Upper lobe of left lung (tissue), 6 donors: Measurements from ENCODE around the gene PPP1R14B. TPM values are rescaled to one million over a fixed set of nuclear protein-coding genes. Genes with fewer than 3 reads are reported as not detected.

Experiments used
- ATAC-seq, 2 donors: fragments of 200-7000 bp; cut with Tn5 transposase; one replicate each; pipeline ENCODE4 v1.9.1; 2022; ENCODE audit warnings: mild to moderate bottlenecking in 2 of 2, moderate library complexity in 2 of 2; ENCODE audit not compliant: low FRiP score in 2 of 2
- DNase-seq, 2 donors: peaks; one replicate each; pipeline ENCODE4 v3.0.0-alpha.2; 2019 to 2020
- H3K27ac ChIP-seq, 4 donors: fragments of 200-600 bp; sonication (generic); one replicate each; pipeline ENCODE4 v1.5.1; 2016 to 2019
- H3K27me3 ChIP-seq, 4 donors: fragments of 200-600 bp; sonication (generic); one replicate each; pipeline ENCODE4 v1.5.1; 2017 to 2019
- H3K36me3 ChIP-seq, 4 donors: fragments of 200-600 bp; sonication (generic); one replicate each; pipeline ENCODE4 v1.5.1; 2016 to 2019
- H3K4me1 ChIP-seq, 4 donors: fragments of 200-600 bp; sonication (generic); one replicate each; pipeline ENCODE4 v1.5.1; 2018 to 2019
- H3K4me3 ChIP-seq, 4 donors: fragments of 200-600 bp; sonication (generic); one replicate each; pipeline ENCODE4 v1.5.1; 2017 to 2019; ENCODE audit warnings: mild to moderate bottlenecking in 2 of 4, moderate library complexity in 1 of 4
- H3K9me3 ChIP-seq, 4 donors: fragments of 200-600 bp; sonication (generic); one replicate each; pipeline ENCODE4 v1.5.1; 2018 to 2019
- EP300 ChIP-seq, 4 donors: sonication (generic); formaldehyde crosslinking; IDR thresholded peaks; one replicate each; pipeline ENCODE4 v1.5.1; 2017; ENCODE audit warnings: antibody characterized with exemption in 4 of 4, control low read depth in 2 of 4
- POLR2A ChIP-seq, 4 donors: fragments of 450-650 bp; IDR thresholded peaks; one replicate each; pipeline ENCODE4 v1.5.1; 2016 to 2017; ENCODE audit warnings: antibody characterized with exemption in 4 of 4, mild to moderate bottlenecking in 2 of 4
- POLR2AphosphoS5 ChIP-seq, 2 donors: sonication (generic); formaldehyde crosslinking; IDR thresholded peaks; one replicate each; pipeline ENCODE4 v1.5.1; 2017; ENCODE audit warnings: antibody characterized with exemption in 2 of 2
- WGBS, 2 donors: methylation state at CpG; one replicate each; pipeline ENCODE4 v1.1.5; 2017 to 2018; 5-methylcytosine and 5-hydroxymethylcytosine counted together
- total RNA-seq, 6 donors: library from RNA; depleted of rRNA in 4 of 6; stranded (reverse); fragments of >200 nt in 4 of 6; gene quantifications; one replicate each; pipeline versions ENCODE4 v1.1.0 to v1.2.1, GENCODE V29; 2016 to 2021
- TF ChIP-seq, protein P1 (sequence below), 6 experiments: fragments of 450-650 bp in 4 of 6; fragments of 200-600 bp in 2 of 6; sonication (generic) in 2 of 6; IDR thresholded peaks; one replicate each; pipeline ENCODE4 v1.5.1; 2016 to 2019; ENCODE audit warnings: antibody characterized with exemption in 6 of 6
- donor health status: DM: no; HTN: no; CAD: no; lungs with moderate emphysema.
- donor health status: DM: no; HTN: yes; CAD: no; lungs with severe emphysema.

The PPP1R14B gene
- total RNA-seq, 6 donors from 2014 or later = 51.4 to 118 (median 60.3) TPM

DNA sequence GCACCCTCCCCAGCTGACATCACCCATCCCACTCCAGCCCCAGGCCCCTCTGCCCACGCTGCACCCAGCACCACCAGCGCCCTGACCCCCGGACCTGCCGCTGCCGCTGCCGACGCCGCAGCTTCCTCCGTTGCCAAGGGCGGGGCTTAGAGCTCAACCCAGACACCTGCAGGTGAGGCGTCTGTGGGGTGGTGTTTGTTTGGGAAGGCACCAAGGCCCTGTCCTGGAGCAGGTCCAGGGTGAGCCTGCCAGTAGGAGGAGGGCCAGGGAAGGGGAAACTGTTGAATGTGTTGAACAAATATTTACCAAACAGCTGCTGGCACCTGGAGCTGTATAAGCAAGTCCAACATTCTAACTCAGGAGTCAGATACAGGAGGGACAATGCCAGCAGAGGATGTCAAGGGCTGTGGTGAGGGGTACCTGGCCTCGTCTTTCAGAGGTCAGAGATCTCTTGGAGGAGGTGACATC lies 9.2 kb downstream of the PPP1R14B start:
- DNase-seq (peak; percentile 78 to 87), ATAC-seq (no peak)
- Histone ChIP-seq H3K9me3 (no peaks in the 10 kb centered on the region), H3K27me3 (no peaks in the 10 kb centered on the region), H3K4me3 (no peak overlapping the region), H3K36me3 (peaks cover 0 to 19% (median 7%) of the 10 kb centered on the region in 4 donors), H3K27ac (peak overlapping the region; percentile 74 to 99 (median 96)), H3K4me1 (peaks cover 54 to 76% (median 57%) of the 10 kb centered on the region in 4 donors)
- peak in 1 of 4 donors; percentile 33 for TF ChIP-seq POLR2A (IDR thresholded peaks at IDR 0.05)
- no peak for TF ChIP-seq EP300 (IDR thresholded peaks at IDR 0.05)
- TF ChIP-seq, protein P1, sequence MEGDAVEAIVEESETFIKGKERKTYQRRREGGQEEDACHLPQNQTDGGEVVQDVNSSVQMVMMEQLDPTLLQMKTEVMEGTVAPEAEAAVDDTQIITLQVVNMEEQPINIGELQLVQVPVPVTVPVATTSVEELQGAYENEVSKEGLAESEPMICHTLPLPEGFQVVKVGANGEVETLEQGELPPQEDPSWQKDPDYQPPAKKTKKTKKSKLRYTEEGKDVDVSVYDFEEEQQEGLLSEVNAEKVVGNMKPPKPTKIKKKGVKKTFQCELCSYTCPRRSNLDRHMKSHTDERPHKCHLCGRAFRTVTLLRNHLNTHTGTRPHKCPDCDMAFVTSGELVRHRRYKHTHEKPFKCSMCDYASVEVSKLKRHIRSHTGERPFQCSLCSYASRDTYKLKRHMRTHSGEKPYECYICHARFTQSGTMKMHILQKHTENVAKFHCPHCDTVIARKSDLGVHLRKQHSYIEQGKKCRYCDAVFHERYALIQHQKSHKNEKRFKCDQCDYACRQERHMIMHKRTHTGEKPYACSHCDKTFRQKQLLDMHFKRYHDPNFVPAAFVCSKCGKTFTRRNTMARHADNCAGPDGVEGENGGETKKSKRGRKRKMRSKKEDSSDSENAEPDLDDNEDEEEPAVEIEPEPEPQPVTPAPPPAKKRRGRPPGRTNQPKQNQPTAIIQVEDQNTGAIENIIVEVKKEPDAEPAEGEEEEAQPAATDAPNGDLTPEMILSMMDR (IDR thresholded peaks at IDR 0.05) = no peak
- TF ChIP-seq POLR2AphosphoS5 (IDR thresholded peaks at IDR 0.05) = peak; percentile 18 to 40
- WGBS, 2 donors = 56 to 82% methylated on average over 12 of the region's 12 CpGs

DNA sequence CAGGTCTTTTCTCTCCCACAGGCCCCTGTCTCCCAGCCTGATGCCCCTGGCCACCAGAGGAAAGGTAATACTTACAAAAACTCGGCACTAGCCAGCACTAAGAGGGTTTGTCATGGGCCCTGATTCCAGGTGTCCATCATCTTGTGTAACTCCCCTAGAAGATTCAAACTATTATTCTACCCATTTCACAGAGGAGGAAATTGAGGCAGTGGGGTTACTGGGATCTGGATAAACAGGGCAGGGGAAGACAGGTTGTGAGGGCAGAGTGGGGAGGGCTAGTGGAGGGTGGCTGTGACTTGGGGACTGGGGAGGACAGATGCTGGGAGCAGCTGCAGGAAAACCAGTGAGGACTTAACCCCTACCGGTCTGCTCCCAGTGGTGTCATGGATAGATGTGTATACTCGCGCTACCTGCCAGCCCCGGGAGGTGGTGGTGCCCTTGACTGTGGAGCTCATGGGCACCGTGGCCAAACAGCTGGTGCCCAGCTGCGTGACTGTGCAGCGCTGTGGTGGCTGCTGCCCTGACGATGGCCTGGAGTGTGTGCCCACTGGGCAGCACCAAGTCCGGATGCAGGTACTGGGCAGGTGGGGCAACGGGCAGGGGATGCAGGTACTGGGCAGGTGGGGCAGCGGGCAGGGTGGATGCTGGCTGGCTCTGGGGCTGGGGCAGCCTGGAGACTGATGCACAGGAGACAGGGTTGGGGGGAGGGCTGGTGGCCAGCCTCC lies 11.1 kb downstream of the PPP1R14B start:
- Histone ChIP-seq H3K27ac (peak overlapping the region; percentile 28 to 91 (median 78)), H3K27me3 (no peaks in the 10 kb centered on the region), H3K36me3 (peaks cover 0 to 19% (median 7%) of the 10 kb centered on the region in 4 donors), H3K4me3 (peak overlapping the region; percentile 66 to 94 (median 84)), H3K9me3 (no peaks in the 10 kb centered on the region), H3K4me1 (peaks cover 56 to 84% (median 64%) of the 10 kb centered on the region in 4 donors)
- ATAC-seq (no peak), DNase-seq (peak in 1 of 2 donors; percentile 65)
- WGBS, 2 donors = 85 to 94% methylated on average over 6 to 12 of the region's 12 CpGs
- TF ChIP-seq POLR2AphosphoS5 (IDR thresholded peaks at IDR 0.05) (no peak), POLR2A (IDR thresholded peaks at IDR 0.05) (no peak), EP300 (IDR thresholded peaks at IDR 0.05) (no peak)
- TF ChIP-seq, protein P1 (IDR thresholded peaks at IDR 0.05) = no peak

DNA sequence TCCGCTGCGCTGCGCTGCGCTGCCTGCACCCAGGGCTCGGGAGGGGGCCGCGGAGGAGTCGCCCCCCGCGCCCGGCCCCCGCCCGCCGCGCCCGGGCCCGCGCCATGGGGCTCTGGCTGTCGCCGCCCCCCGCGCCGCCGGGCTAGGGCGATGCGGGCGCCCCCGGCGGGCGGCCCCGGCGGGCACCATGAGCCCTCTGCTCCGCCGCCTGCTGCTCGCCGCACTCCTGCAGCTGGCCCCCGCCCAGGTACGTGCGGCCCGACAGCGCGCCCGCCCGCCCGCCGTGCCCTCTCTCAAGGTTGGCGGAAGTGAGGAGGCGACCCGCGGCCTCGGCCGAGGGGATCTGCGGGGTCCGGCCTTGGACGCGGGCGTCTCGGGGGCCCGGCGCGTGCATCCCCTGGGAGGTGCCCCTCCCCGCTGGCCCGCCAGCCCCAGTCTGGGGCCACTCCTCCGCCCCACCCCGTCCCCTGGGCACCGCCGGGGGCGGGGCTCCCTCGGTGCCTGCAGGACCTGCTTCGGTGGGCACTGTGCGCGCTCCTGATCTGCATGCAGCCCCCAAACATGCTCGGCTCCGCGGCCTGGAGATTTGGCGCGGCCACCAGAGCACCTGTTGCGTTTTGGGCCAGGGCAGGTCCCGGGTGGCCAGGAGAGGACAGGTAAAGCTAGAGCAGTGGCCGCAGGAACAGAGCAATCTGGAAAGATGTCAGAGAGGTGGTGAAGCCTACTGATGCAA lies 11.9 kb downstream of the PPP1R14B start:
- ATAC-seq (peak in 1 of 2 donors; percentile 32), DNase-seq (peak; percentile 68 to 92)
- Histone ChIP-seq H3K27ac (peak overlapping the region; percentile 69 to 91 (median 78)), H3K9me3 (no peaks in the 10 kb centered on the region), H3K4me1 (peaks cover 52 to 79% (median 59%) of the 10 kb centered on the region in 4 donors), H3K4me3 (peak overlapping the region; percentile 66 to 94 (median 84)), H3K27me3 (no peaks in the 10 kb centered on the region), H3K36me3 (peaks cover 0 to 19% (median 7%) of the 10 kb centered on the region in 4 donors)
- TF ChIP-seq POLR2AphosphoS5 (IDR thresholded peaks at IDR 0.05) (peak in 1 of 2 donors; percentile 53), POLR2A (IDR thresholded peaks at IDR 0.05) (peak in 1 of 4 donors; percentile 69), EP300 (IDR thresholded peaks at IDR 0.05) (no peak)
- TF ChIP-seq, protein P1 (IDR thresholded peaks at IDR 0.05) = peak in 3 of 6 experiments; percentile 7 to 55 (median 20)
- 7 to 38% methylated on average over 3 to 12 of the region's 80 CpGs for WGBS, 2 donors

- ATAC-seq (peak in 1 of 2 donors; percentile 83), DNase-seq (peak; percentile 84 to 95)
- Histone ChIP-seq H3K27me3 (no peaks in the 10 kb centered on the region), H3K4me3 (peak within 1 kb of the TSS; percentile 66 to 94 (median 84)), H3K9me3 (no peaks in the 10 kb centered on the region), H3K4me1 (peaks cover 52 to 80% (median 62%) of the 10 kb centered on the region in 4 donors), H3K27ac (peak within 1 kb of the TSS; percentile 69 to 91 (median 82)), H3K36me3 (peaks cover 0 to 19% (median 7%) of the 10 kb centered on the region in 4 donors)
- TF ChIP-seq EP300 (IDR thresholded peaks at IDR 0.05) = no peak
- peak in 1 of 2 donors; percentile 64 for TF ChIP-seq POLR2AphosphoS5 (IDR thresholded peaks at IDR 0.05)
- TF ChIP-seq POLR2A (IDR thresholded peaks at IDR 0.05) = peak in 2 of 4 donors; percentile 34 to 51
- TF ChIP-seq, protein P1 (IDR thresholded peaks at IDR 0.05) = peak in 2 of 6 experiments; percentile 6 to 8
- 10 to 40% methylated on average over 5 to 17 of the region's 62 CpGs for WGBS, 2 donors
Measured at GRCh38 chr11:64233913-64234586, 12.7 kb downstream of the PPP1R14B start, which contains the start of gene VEGFB. Gene VEGFB, plus strand, starts transcription at chr11:64234584. Its CDS starts 250 bp downstream, at chr11:64234834.
